HEK293 (cell line): ENCODE results near the gene CIB4.

Experiments
- ZFP41 ChIP-seq: fragments of 450-650 bp; formaldehyde crosslinking; IDR thresholded peaks from 2 replicates; pipeline ENCODE4 v1.5.1; 2016; ENCODE audit warnings: missing biosample characterization, missing genetic modification characterization, borderline replicate concordance
- ZFP69B ChIP-seq: fragments of 450-650 bp; formaldehyde crosslinking; IDR thresholded peaks from 2 replicates; pipeline ENCODE4 v1.5.1; 2016; ENCODE audit warnings: missing biosample characterization, missing genetic modification characterization
- ZNF157 ChIP-seq: fragments of 450-650 bp; formaldehyde crosslinking; IDR thresholded peaks from 2 replicates; pipeline ENCODE4 v1.5.1; 2016; ENCODE audit warnings: missing biosample characterization, missing genetic modification characterization
- ZNF274 ChIP-seq, 2 experiments: fragments of 200-500 bp in 1 of 2; fragments of 450-650 bp in 1 of 2; sonication (Bioruptor generic) in 1 of 2; formaldehyde crosslinking in 1 of 2; IDR thresholded peaks; 2 replicates each; pipeline versions ENCODE4 v1.5.1 to v1.6.1; 2014 to 2016; ENCODE audit warnings: borderline replicate concordance in 1 of 2, inconsistent platforms in 1 of 2, low read length in 1 of 2, missing biosample characterization in 1 of 2, missing genetic modification characterization in 1 of 2
- ZNF302 ChIP-seq: fragments of 450-650 bp; formaldehyde crosslinking; IDR thresholded peaks from 2 replicates; pipeline ENCODE4 v1.5.1; 2016; ENCODE audit warnings: missing biosample characterization, missing genetic modification characterization, low read depth
- ZNF600 ChIP-seq: fragments of 450-650 bp; formaldehyde crosslinking; IDR thresholded peaks from 2 replicates; pipeline ENCODE4 v1.5.1; 2016; ENCODE audit warnings: missing biosample characterization, missing genetic modification characterization
- ZNF626 ChIP-seq: fragments of 450-650 bp; sonication (Bioruptor Pico); formaldehyde crosslinking; IDR thresholded peaks from 2 replicates; pipeline ENCODE4 v1.5.1; 2018; ENCODE audit warnings: missing biosample characterization, missing genetic modification characterization, inconsistent platforms
- ZNF707 ChIP-seq: fragments of 450-650 bp; formaldehyde crosslinking; IDR thresholded peaks from 2 replicates; pipeline ENCODE4 v1.5.1; 2016; ENCODE audit warnings: missing biosample characterization, missing genetic modification characterization
- TF ChIP-seq, protein P1 (sequence below): fragments of 450-650 bp; formaldehyde crosslinking; IDR thresholded peaks from 2 replicates; pipeline ENCODE4 v1.5.1; 2016; ENCODE audit warnings: missing biosample characterization, missing genetic modification characterization
- TF ChIP-seq, protein P2 (sequence below): fragments of 450-650 bp; formaldehyde crosslinking; IDR thresholded peaks from 2 replicates; pipeline ENCODE4 v1.5.1; 2016; ENCODE audit warnings: missing biosample characterization, missing genetic modification characterization
- TF ChIP-seq, protein P3 (sequence below): fragments of 450-650 bp; formaldehyde crosslinking; conservative IDR thresholded peaks from 2 replicates; pipeline ENCODE4 v1.5.1; 2016; ENCODE audit warnings: low read depth, missing biosample characterization, missing genetic modification characterization
- TF ChIP-seq, protein P4 (sequence below): fragments of 450-650 bp; formaldehyde crosslinking; conservative IDR thresholded peaks from 2 replicates; pipeline ENCODE4 v1.5.1; 2016; ENCODE audit warnings: low read depth, missing biosample characterization, missing genetic modification characterization

DNA sequence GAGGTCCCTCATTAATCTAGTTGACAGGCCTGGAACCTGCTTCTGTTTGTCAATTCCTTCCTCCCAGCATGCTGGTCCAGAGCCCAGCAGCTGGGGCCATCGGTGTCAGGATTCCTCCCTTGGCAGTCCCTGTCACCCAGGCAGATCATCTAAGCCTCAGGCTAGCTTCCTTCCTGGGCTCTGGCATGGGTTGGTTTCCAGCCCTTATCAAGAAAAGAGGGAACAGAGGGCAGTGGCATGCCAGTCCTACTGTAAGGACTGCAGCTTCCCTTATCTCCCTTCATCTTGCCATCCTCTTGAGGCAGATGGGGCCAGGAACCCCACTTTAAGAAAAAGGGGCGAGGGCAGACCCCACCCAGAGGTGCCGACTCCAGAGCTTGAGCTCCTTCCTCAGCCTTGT is 40.5 kb upstream of the CIB4 start:
- TF ChIP-seq, protein P1, sequence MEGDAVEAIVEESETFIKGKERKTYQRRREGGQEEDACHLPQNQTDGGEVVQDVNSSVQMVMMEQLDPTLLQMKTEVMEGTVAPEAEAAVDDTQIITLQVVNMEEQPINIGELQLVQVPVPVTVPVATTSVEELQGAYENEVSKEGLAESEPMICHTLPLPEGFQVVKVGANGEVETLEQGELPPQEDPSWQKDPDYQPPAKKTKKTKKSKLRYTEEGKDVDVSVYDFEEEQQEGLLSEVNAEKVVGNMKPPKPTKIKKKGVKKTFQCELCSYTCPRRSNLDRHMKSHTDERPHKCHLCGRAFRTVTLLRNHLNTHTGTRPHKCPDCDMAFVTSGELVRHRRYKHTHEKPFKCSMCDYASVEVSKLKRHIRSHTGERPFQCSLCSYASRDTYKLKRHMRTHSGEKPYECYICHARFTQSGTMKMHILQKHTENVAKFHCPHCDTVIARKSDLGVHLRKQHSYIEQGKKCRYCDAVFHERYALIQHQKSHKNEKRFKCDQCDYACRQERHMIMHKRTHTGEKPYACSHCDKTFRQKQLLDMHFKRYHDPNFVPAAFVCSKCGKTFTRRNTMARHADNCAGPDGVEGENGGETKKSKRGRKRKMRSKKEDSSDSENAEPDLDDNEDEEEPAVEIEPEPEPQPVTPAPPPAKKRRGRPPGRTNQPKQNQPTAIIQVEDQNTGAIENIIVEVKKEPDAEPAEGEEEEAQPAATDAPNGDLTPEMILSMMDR (tag by site-specific recombination) = no peak
- TF ChIP-seq, protein P2, sequence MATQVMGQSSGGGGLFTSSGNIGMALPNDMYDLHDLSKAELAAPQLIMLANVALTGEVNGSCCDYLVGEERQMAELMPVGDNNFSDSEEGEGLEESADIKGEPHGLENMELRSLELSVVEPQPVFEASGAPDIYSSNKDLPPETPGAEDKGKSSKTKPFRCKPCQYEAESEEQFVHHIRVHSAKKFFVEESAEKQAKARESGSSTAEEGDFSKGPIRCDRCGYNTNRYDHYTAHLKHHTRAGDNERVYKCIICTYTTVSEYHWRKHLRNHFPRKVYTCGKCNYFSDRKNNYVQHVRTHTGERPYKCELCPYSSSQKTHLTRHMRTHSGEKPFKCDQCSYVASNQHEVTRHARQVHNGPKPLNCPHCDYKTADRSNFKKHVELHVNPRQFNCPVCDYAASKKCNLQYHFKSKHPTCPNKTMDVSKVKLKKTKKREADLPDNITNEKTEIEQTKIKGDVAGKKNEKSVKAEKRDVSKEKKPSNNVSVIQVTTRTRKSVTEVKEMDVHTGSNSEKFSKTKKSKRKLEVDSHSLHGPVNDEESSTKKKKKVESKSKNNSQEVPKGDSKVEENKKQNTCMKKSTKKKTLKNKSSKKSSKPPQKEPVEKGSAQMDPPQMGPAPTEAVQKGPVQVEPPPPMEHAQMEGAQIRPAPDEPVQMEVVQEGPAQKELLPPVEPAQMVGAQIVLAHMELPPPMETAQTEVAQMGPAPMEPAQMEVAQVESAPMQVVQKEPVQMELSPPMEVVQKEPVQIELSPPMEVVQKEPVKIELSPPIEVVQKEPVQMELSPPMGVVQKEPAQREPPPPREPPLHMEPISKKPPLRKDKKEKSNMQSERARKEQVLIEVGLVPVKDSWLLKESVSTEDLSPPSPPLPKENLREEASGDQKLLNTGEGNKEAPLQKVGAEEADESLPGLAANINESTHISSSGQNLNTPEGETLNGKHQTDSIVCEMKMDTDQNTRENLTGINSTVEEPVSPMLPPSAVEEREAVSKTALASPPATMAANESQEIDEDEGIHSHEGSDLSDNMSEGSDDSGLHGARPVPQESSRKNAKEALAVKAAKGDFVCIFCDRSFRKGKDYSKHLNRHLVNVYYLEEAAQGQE = no peak
- TF ChIP-seq, protein P3, sequence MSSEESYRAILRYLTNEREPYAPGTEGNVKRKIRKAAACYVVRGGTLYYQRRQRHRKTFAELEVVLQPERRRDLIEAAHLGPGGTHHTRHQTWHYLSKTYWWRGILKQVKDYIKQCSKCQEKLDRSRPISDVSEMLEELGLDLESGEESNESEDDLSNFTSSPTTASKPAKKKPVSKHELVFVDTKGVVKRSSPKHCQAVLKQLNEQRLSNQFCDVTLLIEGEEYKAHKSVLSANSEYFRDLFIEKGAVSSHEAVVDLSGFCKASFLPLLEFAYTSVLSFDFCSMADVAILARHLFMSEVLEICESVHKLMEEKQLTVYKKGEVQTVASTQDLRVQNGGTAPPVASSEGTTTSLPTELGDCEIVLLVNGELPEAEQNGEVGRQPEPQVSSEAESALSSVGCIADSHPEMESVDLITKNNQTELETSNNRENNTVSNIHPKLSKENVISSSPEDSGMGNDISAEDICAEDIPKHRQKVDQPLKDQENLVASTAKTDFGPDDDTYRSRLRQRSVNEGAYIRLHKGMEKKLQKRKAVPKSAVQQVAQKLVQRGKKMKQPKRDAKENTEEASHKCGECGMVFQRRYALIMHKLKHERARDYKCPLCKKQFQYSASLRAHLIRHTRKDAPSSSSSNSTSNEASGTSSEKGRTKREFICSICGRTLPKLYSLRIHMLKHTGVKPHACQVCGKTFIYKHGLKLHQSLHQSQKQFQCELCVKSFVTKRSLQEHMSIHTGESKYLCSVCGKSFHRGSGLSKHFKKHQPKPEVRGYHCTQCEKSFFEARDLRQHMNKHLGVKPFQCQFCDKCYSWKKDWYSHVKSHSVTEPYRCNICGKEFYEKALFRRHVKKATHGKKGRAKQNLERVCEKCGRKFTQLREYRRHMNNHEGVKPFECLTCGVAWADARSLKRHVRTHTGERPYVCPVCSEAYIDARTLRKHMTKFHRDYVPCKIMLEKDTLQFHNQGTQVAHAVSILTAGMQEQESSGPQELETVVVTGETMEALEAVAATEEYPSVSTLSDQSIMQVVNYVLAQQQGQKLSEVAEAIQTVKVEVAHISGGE (tag by site-specific recombination) = no peak
- TF ChIP-seq ZNF626 (tag by site-specific recombination) (no peak), ZFP41 (tag by site-specific recombination) (no peak), ZNF274 (IDR thresholded peaks at IDR 0.05; ENCODE audit: low read length) (no peak), ZNF274 (tag by site-specific recombination; IDR thresholded peaks at IDR 0.05; ENCODE audit: borderline replicate concordance) (no peak), ZFP69B (no peak), ZNF157 (tag by site-specific recombination) (no peak), ZNF707 (no peak), ZNF302 (tag by site-specific recombination) (no peak), ZNF600 (tag by site-specific recombination) (no peak)
- TF ChIP-seq, protein P4, sequence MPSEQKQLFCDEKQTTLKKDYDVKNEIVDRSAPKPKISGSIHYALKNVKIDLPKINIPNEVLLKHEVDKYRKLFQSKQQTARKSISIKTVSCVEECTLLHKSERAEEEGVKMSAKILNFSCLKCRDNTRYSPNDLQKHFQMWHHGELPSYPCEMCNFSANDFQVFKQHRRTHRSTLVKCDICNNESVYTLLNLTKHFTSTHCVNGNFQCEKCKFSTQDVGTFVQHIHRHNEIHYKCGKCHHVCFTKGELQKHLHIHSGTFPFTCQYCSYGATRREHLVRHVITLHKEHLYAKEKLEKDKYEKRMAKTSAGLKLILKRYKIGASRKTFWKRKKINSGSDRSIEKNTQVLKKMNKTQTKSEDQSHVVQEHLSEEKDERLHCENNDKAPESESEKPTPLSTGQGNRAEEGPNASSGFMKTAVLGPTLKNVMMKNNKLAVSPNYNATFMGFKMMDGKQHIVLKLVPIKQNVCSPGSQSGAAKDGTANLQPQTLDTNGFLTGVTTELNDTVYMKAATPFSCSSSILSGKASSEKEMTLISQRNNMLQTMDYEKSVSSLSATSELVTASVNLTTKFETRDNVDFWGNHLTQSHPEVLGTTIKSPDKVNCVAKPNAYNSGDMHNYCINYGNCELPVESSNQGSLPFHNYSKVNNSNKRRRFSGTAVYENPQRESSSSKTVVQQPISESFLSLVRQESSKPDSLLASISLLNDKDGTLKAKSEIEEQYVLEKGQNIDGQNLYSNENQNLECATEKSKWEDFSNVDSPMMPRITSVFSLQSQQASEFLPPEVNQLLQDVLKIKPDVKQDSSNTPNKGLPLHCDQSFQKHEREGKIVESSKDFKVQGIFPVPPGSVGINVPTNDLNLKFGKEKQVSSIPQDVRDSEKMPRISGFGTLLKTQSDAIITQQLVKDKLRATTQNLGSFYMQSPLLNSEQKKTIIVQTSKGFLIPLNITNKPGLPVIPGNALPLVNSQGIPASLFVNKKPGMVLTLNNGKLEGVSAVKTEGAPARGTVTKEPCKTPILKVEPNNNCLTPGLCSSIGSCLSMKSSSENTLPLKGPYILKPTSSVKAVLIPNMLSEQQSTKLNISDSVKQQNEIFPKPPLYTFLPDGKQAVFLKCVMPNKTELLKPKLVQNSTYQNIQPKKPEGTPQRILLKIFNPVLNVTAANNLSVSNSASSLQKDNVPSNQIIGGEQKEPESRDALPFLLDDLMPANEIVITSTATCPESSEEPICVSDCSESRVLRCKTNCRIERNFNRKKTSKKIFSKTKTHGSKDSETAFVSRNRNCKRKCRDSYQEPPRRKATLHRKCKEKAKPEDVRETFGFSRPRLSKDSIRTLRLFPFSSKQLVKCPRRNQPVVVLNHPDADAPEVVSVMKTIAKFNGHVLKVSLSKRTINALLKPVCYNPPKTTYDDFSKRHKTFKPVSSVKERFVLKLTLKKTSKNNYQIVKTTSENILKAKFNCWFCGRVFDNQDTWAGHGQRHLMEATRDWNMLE (tag by site-specific recombination) = no peak
